NCI-H146 (cell line): Measurements from ENCODE around the gene MEPCE.

Source experiments
- DNase-seq: peaks from one replicate; lab custom pipeline; 2025; lab: John Stamatoyannopoulos, UW

The MEPCE gene

GRCh38 chr7:100464791-100465190, 35.2 kb downstream of the MEPCE start:
- DNase-seq = no peak

GRCh38 chr7:100465299-100465698, 35.7 kb downstream of the MEPCE start:
- no peak for DNase-seq

GRCh38 chr7:100465702-100466311, 36.2 kb downstream of the MEPCE start:
- DNase-seq = peak; percentile 49

GRCh38 chr7:100466653-100467605, 37.3 kb downstream of the MEPCE start:
- DNase-seq = no peak

- DNase-seq = no peak
These were observed 38.2 kb downstream of the MEPCE start for GRCh38 chr7:100467638-100468373.

GRCh38 chr7:100469227-100470044, 39.8 kb downstream of the MEPCE start:
- DNase-seq = peak; percentile 71

- DNase-seq = no peak
These were observed 41.4 kb downstream of the MEPCE start for GRCh38 chr7:100471021-100471420.

GRCh38 chr7:100472121-100472851, 42.7 kb downstream of the MEPCE start:
- DNase-seq = no peak

GRCh38 chr7:100472854-100473499, 43.3 kb downstream of the MEPCE start:
- no peak for DNase-seq

GRCh38 chr7:100475549-100475948, 45.9 kb downstream of the MEPCE start:
- no peak for DNase-seq

- no peak for DNase-seq
These were observed 46.6 kb downstream of the MEPCE start for GRCh38 chr7:100476101-100476780.

- DNase-seq = no peak
These were observed 47.6 kb downstream of the MEPCE start for GRCh38 chr7:100476903-100477870.

GRCh38 chr7:100477871-100478267, 48.2 kb downstream of the MEPCE start:
- no peak for DNase-seq

- DNase-seq = peak; percentile 96
These were observed 49.5 kb downstream of the MEPCE start, which contains the start of gene TSC22D4 for GRCh38 chr7:100478958-100479660. TSC22D4 (minus strand) TSS chr7:100479214; CDS start chr7:100478038, 1,176 bp downstream.

- DNase-seq = no peak
These were observed 51.8 kb downstream of the MEPCE start for GRCh38 chr7:100481466-100481865.

- no peak for DNase-seq
These were observed 53.1 kb downstream of the MEPCE start for GRCh38 chr7:100482728-100483089.

- peak; percentile 51 for DNase-seq
These were observed 53.6 kb downstream of the MEPCE start for GRCh38 chr7:100483090-100483721.
